Liver (tissue), 9 donors: ENCODE data around the gene PFN1. TPM values are rescaled to one million over a fixed set of nuclear protein-coding genes. Genes with fewer than 3 reads are reported as not detected.

ENCODE experiments used
- DNase-seq: peaks from one replicate; pipeline ENCODE4 v3.0.0-alpha.2; 2017; ENCODE audit warnings: low spot score
- H3K27ac ChIP-seq, 2 donors: one replicate each; pipeline ENCODE4 v1.7.0; 2013; ENCODE audit warnings: inconsistent platforms in 2 of 2, low read length in 2 of 2, control low read depth in 1 of 2, low read depth in 1 of 2, mild to moderate bottlenecking in 1 of 2
- H3K27me3 ChIP-seq, 4 donors: one replicate each; pipeline versions ENCODE4 v1.6.1 to v1.7.0; 2013; ENCODE audit warnings: low read length in 3 of 4, inconsistent platforms in 1 of 4, mild to moderate bottlenecking in 1 of 4, moderate library complexity in 1 of 4; ENCODE audit not compliant: control insufficient read depth in 4 of 4, insufficient read depth in 4 of 4
- H3K36me3 ChIP-seq, 4 donors: one replicate each; pipeline versions ENCODE4 v1.6.1 to v1.7.0; 2013; ENCODE audit warnings: low read length in 3 of 4, mild to moderate bottlenecking in 3 of 4, low read depth in 1 of 4, moderate library complexity in 1 of 4; ENCODE audit not compliant: control insufficient read depth in 4 of 4, insufficient read depth in 3 of 4
- H3K4me1 ChIP-seq, 4 donors: one replicate each; pipeline versions ENCODE4 v1.6.1 to v1.7.0; 2013; ENCODE audit warnings: low read length in 3 of 4, mild to moderate bottlenecking in 3 of 4, moderate library complexity in 1 of 4; ENCODE audit not compliant: control insufficient read depth in 4 of 4, insufficient read depth in 4 of 4
- H3K4me3 ChIP-seq, 3 donors: one replicate each; pipeline versions ENCODE4 v1.6.1 to v1.7.0; 2013; ENCODE audit warnings: low read length in 3 of 3, control low read depth in 1 of 3, low read depth in 1 of 3, mild to moderate bottlenecking in 1 of 3
- H3K9ac ChIP-seq, 2 donors: one replicate each; pipeline ENCODE4 v1.7.0; 2013; ENCODE audit warnings: low read length in 2 of 2, mild to moderate bottlenecking in 2 of 2, moderate library complexity in 2 of 2, control low read depth in 1 of 2, low read depth in 1 of 2
- H3K9me3 ChIP-seq, 4 donors: one replicate each; pipeline versions ENCODE4 v1.6.1 to v1.7.0; 2013; ENCODE audit warnings: low read length in 3 of 4; ENCODE audit not compliant: control insufficient read depth in 4 of 4
- EGR1 ChIP-seq, 2 donors: IDR thresholded peaks; 2 replicates each; pipeline ENCODE4 v1.6.1; 2016 to 2018; ENCODE audit warnings: antibody characterized with exemption in 2 of 2, low read depth in 2 of 2
- FOXA1 ChIP-seq: IDR thresholded peaks from 2 replicates; pipeline ENCODE4 v1.6.1; 2016; ENCODE audit warnings: antibody characterized with exemption
- GABPA ChIP-seq, 2 donors: IDR thresholded peaks in 1 of 2; conservative IDR thresholded peaks in 1 of 2; 2 replicates each; pipeline ENCODE4 v1.6.1; 2016; ENCODE audit warnings: antibody characterized with exemption in 2 of 2, mild to moderate bottlenecking in 1 of 2, moderate library complexity in 1 of 2
- HNF4A ChIP-seq, 2 donors: conservative IDR thresholded peaks; 2 replicates each; pipeline ENCODE4 v1.6.1; 2016; ENCODE audit warnings: antibody characterized with exemption in 2 of 2, mild to moderate bottlenecking in 2 of 2
- HNF4G ChIP-seq: IDR thresholded peaks from 2 replicates; pipeline ENCODE4 v1.6.1; 2016; ENCODE audit warnings: antibody characterized with exemption
- JUND ChIP-seq, 2 donors: IDR thresholded peaks; 2 replicates each; pipeline ENCODE4 v1.6.1; 2016; ENCODE audit warnings: antibody characterized with exemption in 2 of 2
- RAD21 ChIP-seq, 2 donors: IDR thresholded peaks; 2 replicates each; pipeline ENCODE4 v1.6.1; 2016; ENCODE audit warnings: antibody characterized with exemption in 2 of 2, mild to moderate bottlenecking in 2 of 2
- REST ChIP-seq: IDR thresholded peaks from 2 replicates; pipeline ENCODE4 v1.6.1; 2016; ENCODE audit warnings: antibody characterized with exemption, mild to moderate bottlenecking
- RXRA ChIP-seq, 2 donors: IDR thresholded peaks; 2 replicates each; pipeline ENCODE4 v1.6.1; 2017 to 2018; ENCODE audit warnings: antibody characterized with exemption in 2 of 2, mild to moderate bottlenecking in 1 of 2
- SP1 ChIP-seq: IDR thresholded peaks from 2 replicates; pipeline ENCODE4 v1.6.1; 2018; ENCODE audit warnings: antibody characterized with exemption, mild to moderate bottlenecking
- TAF1 ChIP-seq: conservative IDR thresholded peaks from 2 replicates; pipeline ENCODE4 v1.6.1; 2016; ENCODE audit warnings: antibody characterized with exemption, mild to moderate bottlenecking
- YY1 ChIP-seq: IDR thresholded peaks from 2 replicates; pipeline ENCODE4 v1.6.1; 2016; ENCODE audit warnings: antibody characterized with exemption, mild to moderate bottlenecking
- WGBS: extraction: QIAGEN DNeasy Blood & Tissue Kit; methylation state at CpG from one replicate; pipeline ENCODE4 v1.1.7; 2013; 5-methylcytosine and 5-hydroxymethylcytosine counted together
- polyA plus RNA-seq, 2 donors: library from polyadenylated mRNA; stranded (reverse) in 1 of 2; unstranded in 1 of 2; fragments of 200-250 nt in 1 of 2; fragments of >200 nt in 1 of 2; fragmentation: Nextera tagmentation in 1 of 2; extraction: Ambion mirVana in 1 of 2; gene quantifications; one replicate each; pipeline versions ENCODE4 v1.2.1 to v1.2.3, GENCODE V29; 2013 to 2015
- total RNA-seq, 2 donors: library from RNA; depleted of rRNA; stranded (reverse); fragments of >200 nt; gene quantifications; one replicate each; pipeline ENCODE4 v1.2.3, GENCODE V29; 2014
- TF ChIP-seq, protein P1 (sequence below): IDR thresholded peaks from 2 replicates; pipeline ENCODE4 v1.6.1; 2016; ENCODE audit warnings: antibody characterized with exemption
- TF ChIP-seq, protein P2 (sequence below): fragments of 150-350 bp; IDR thresholded peaks from 2 replicates; pipeline ENCODE4 v1.5.1; 2017; ENCODE audit warnings: improper control_type of control experiment, low read depth, low read length; ENCODE audit not compliant: missing input control
- TF ChIP-seq, protein P3 (sequence below): IDR thresholded peaks from 2 replicates; pipeline ENCODE4 v1.6.1; 2016; ENCODE audit warnings: antibody characterized with exemption
- donor health status: healthy.
- donor health status: healthy.
- donor health status: healthy.
- donor health status: healthy.
- donor health status: healthy.

The PFN1 gene
- total and polyA plus RNA-seq, 4 donors: 150 to 672 (median 580) TPM

- Histone ChIP-seq H3K36me3 (peaks cover 0 to 7% (median 4%) of the 10 kb centered on the region in 4 donors), H3K9me3 (no peaks in the 10 kb centered on the region), H3K4me1 (peaks cover 2 to 44% (median 33%) of the 10 kb centered on the region in 4 donors), H3K4me3 (no peak overlapping the region), H3K27ac (no peak overlapping the region), H3K27me3 (no peaks in the 10 kb centered on the region), H3K9ac (no peak overlapping the region)
- no peak for DNase-seq
- WGBS: 93% methylated on average over 9 of the region's 9 CpGs
- no peak for TF ChIP-seq EGR1 (IDR thresholded peaks at IDR 0.05; ENCODE audit: low read depth in 2 of 2)
- TF ChIP-seq, protein P1, sequence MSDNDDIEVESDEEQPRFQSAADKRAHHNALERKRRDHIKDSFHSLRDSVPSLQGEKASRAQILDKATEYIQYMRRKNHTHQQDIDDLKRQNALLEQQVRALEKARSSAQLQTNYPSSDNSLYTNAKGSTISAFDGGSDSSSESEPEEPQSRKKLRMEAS: no peak
- no peak for TF ChIP-seq HNF4A (conservative IDR thresholded peaks at IDR 0.05)
- no peak for TF ChIP-seq GABPA (IDR thresholded peaks at IDR 0.05 in 1 of 2, conservative IDR thresholded peaks at IDR 0.05 in 1 of 2)
- no peak for TF ChIP-seq SP1
- no peak for TF ChIP-seq JUND (IDR thresholded peaks at IDR 0.05)
- TF ChIP-seq RXRA (IDR thresholded peaks at IDR 0.05): no peak
- no peak for TF ChIP-seq RAD21 (IDR thresholded peaks at IDR 0.05)
- TF ChIP-seq HNF4G: no peak
- TF ChIP-seq, protein P2, sequence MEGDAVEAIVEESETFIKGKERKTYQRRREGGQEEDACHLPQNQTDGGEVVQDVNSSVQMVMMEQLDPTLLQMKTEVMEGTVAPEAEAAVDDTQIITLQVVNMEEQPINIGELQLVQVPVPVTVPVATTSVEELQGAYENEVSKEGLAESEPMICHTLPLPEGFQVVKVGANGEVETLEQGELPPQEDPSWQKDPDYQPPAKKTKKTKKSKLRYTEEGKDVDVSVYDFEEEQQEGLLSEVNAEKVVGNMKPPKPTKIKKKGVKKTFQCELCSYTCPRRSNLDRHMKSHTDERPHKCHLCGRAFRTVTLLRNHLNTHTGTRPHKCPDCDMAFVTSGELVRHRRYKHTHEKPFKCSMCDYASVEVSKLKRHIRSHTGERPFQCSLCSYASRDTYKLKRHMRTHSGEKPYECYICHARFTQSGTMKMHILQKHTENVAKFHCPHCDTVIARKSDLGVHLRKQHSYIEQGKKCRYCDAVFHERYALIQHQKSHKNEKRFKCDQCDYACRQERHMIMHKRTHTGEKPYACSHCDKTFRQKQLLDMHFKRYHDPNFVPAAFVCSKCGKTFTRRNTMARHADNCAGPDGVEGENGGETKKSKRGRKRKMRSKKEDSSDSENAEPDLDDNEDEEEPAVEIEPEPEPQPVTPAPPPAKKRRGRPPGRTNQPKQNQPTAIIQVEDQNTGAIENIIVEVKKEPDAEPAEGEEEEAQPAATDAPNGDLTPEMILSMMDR: no peak
- no peak for TF ChIP-seq YY1
- TF ChIP-seq FOXA1: no peak
- TF ChIP-seq REST: no peak
- TF ChIP-seq TAF1: no peak
Measured at GRCh38 chr17:4960279-4960922, 12.1 kb upstream of the PFN1 start.

DNA sequence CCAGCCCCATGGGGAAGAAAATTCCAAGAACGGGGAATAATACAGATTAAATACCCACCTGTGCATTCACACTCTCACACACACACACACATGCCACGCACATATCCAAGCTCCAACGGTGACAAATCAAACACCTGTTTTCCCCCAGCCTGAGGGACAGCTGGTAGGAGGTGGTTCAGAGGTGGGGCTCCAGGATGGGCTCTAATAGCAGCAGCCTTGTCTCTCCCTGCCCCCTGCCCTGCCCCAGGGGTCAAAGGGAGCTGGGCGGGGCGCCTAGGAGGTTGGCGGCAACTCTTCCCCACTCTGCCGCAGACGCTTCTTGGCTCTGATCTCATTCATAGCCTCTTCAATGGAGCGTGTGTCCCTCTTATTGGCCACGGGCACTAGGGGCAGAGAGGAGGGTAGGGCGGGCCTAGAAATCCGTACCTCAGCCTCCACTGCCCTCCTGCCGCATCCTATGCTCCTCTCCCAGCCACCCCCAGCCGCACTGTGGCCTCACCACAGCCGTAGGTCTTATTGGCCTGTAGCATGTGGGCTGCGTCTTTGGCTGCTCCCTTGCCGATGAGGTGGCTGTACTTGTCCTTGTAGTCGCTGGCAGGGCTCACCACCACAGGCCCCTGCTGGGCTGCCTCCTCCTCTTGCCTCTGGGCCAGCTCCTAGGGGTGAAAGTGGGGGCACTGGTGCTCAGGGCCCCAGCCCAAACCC, 11.1 kb upstream of the PFN1 start:
- Histone ChIP-seq H3K4me3 (no peak overlapping the region), H3K9me3 (no peaks in the 10 kb centered on the region), H3K27me3 (no peaks in the 10 kb centered on the region), H3K27ac (no peak overlapping the region), H3K4me1 (peaks cover 4 to 50% (median 37%) of the 10 kb centered on the region in 4 donors), H3K9ac (no peak overlapping the region), H3K36me3 (peaks cover 0 to 7% (median 4%) of the 10 kb centered on the region in 4 donors)
- 82% methylated on average over 18 of the region's 18 CpGs for WGBS
- TF ChIP-seq GABPA (IDR thresholded peaks at IDR 0.05 in 1 of 2, conservative IDR thresholded peaks at IDR 0.05 in 1 of 2) (no peak), TAF1 (no peak), HNF4A (conservative IDR thresholded peaks at IDR 0.05) (no peak), JUND (IDR thresholded peaks at IDR 0.05) (no peak), HNF4G (no peak), YY1 (no peak), RAD21 (IDR thresholded peaks at IDR 0.05) (no peak), SP1 (no peak), REST (no peak)
- TF ChIP-seq, protein P3, sequence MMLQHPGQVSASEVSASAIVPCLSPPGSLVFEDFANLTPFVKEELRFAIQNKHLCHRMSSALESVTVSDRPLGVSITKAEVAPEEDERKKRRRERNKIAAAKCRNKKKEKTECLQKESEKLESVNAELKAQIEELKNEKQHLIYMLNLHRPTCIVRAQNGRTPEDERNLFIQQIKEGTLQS: no peak
- TF ChIP-seq, protein P1: no peak
- TF ChIP-seq, protein P2: no peak
- no peak for DNase-seq
